ENCODE data around the gene SP6.

Gene SP6

DNA sequence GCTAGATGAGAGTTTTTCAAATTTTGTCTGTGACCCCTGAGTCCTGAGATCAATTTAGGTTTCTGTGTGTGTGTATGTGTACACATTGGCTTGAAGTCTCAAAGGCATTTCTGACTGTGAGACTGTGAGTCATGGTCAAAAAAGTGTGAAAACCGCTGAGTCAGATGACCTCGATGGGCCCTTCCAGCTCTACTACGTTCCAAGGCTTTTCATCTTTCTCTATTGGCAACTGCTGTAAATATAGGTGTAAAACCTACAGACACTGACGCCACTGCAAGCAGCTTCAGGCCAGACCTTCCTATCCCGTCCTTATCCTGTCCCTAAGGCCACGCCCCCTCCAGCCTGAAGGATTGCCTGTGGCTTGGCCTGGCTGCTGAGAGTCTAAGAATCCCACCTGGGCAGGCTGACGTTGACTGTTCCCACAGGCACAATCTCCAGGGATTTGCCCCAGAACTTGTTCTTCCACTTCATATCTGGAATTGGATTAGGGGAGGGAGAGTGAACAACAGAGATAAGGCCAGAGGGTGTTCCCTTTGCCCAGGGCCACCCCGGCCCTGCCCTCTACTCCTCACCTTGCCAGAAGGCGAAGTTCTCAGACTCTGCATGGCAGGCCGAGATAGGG, 40.7 kb downstream of the SP6 start:
- DNase-seq = no peak

DNA sequence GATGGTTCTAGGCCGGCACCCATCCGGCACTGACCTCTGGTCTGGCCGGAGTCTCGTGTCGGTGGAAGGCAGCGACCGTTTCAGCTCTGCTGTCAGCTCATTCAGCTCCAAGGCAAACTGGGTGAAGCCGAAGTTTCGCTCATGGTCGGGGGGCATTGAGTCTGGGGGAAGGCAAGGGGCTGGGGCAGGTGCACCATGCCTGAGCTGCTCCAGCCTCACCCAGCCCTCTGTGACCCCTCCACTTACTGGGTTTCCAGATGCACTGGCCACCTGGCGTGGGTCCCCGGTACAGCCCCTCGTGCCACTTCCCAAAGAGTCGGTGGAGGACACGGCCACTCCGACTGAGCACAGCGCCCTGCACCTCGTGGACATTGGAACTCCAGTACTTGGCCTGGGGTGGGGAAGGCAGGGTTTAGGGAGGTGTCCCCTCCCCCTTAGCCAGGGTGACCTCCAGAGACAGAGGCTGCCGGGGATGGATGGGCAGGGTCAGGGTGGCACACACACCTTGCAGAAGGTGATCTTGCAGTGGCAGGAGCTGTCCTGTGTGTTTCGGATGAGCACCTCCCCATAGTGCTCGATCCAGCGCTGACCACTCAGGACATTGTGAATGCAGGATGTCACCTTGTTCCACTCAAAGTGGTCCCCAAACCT, 42.0 kb downstream of the SP6 start:
- DNase-seq = no peak

DNA sequence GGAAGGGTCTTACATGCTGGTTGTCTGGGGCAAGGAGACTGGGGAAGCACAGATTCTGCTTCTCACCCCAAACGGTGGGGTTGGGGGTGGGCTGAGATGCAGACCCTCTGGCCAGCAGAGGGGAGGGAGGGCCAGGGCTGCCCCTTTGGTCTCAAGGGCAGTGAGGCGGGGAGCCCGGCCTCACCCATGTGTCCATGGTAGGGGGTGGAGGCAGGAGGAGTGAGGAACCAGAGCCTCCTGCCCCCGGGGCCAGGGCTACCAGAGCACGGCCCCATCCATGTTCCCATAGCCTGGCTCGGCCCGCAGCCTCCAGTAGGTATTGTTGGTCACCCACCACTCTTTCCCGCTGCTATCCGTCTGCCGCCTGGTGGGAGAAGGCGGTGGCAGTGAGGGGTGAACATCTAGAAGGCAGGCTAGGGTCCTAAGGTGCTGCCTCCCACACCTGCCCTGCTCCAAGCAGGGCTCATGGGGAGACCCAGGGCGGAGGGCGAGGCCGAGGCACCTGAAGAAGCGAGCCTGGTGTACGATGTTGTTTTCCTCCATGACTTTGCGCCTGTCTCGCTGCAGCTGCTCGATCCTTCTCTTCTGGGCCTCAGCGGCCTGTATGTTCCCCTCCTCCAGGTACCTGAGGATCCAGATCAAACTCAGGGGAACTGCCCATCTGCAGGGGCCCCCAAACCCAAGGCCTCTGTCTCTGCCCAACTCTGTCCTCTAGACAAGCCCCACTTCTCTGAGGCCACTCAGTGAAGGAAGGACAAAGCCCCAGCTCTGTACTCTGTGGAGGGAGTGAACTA, 42.7 kb downstream of the SP6 start:
- DNase-seq = no peak

DNA sequence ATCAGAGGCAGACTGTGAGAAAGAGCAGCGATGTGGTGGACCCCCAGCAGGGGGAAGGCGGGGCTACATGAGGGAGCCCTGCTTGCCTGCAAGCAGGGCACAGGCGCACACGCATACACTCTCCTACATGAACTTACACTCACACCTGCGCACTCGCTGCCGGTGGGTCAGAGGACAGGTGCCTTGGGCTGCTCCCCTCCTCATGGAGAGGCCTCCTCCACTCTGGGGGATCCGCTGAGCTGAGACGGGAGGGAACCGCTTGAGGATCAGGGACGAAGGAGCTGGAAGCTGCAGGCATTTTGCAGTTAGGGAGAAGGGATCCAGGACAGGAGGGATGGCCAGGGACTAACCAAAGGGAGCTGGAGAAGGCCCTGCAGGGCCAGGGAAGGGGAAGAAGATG, 43.5 kb downstream of the SP6 start:
- DNase-seq = no peak

DNA sequence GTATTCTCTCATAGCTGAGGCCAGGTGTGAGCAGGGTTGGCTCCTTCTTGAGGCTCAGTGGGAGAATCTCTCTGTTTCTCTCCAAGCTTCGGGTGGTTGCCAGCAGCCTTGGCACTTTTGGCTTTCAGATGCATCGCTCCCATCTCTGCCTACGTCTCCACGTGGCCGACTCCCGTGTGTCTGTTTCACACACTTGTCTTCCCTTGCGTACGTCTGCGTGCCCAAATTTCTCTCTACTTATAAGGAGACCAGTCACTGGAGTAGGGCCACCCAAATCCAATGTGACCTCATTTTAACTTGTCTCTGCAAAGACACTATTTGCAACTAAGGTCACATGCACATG, 44.1 kb downstream of the SP6 start:
- no peak for DNase-seq

DNA sequence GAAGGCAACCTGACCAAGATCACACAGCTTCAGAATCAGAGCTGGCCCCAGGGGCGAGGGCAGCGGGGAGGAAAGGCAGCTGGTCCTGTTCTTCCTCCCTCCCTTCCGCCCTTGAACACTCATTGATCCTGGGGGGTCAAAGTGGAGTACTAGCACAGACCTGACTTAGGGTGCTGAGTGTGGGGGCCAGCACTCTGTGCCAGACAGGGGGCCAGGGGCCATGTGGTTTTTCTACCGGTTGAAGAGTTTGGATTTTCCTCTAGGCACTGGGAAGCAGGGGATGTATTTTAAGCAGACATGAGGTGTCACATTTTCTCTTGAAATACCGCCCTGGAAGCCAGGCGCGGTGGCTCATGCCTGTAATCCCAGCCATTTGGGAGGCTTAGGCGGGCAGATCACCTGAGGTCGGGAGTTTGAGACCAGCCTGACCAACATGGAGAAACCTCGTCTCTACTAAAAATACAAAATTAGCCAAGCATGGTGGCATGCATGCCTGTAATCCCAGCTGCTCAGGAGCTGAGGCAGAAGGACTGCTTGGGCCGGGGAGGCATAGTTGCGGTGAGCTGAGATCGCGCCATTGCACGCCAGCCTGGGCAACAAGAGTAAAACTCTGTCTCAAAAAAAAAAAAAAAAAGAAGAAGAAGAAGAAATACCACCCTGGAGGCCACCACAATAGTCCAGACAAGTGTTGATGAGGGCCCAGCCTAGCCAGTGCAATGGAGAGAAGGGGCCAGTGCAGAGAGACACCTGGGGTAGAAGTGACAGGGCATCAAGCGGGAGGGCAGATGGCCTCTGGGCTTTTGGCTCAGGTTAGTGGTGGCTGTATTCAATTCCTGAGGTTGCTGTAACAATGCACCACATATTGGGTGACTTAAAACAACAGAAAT, 44.7 kb downstream of the SP6 start:
- no peak for DNase-seq

DNA sequence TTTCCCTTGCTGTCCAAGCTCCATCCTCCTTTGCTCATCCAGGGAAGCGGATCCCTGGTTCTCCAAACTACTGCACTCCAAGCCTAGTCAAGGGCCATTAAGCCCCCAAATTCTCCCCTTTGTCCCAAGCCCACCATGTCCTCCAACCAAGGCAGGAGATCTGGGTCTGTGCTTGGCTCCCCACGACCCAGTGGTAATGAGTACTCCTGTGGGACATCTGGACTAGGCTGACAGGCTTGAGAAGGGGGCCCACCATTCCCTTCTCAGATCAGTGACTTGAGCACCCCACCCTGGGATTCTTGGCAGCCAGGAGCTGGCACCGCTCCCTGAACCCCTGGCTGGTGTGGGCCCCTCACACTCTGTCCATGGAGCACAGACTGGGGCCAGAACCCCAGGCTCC, 46.5 kb downstream of the SP6 start:
- no peak for DNase-seq

DNA sequence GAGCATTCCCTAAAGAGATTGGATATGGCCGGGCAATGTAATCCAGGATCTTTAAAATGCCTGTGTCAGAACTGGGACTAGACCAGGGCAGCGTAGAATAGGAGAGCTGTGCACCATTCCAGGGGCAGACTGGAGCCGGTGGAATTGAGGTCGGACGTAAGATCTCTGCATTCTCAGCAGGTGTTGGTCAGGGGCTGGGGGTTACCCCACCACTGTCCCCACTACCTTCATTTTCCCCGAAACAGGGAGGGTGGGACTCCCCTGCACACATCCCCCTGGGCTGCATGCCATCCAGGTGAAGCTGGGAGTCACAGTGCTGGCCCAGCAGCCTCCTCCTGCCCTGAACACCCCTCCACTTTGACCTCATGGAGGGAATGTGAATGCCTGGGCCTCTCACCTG, 47.2 kb downstream of the SP6 start:
- no peak for DNase-seq

DNA sequence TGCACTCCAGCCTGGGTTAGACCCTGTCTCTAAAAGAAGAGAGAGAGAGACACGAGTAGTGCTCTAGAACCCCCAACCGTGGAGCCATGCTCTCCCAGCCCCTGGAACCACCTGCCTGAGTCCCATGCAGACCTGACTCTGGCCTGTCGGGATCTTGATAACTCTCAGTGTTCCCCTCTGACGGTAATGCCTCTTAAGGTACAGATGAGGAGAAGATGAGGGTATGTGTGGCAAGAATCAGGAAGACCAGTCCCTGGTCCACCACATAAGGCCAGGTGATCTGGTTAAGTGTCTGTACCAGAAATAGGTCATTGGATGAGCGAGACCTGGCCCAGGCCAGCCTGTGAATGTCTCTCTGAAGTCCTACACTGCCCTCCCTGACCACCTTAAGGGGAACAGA, 47.8 kb downstream of the SP6 start:
- DNase-seq = no peak

DNA sequence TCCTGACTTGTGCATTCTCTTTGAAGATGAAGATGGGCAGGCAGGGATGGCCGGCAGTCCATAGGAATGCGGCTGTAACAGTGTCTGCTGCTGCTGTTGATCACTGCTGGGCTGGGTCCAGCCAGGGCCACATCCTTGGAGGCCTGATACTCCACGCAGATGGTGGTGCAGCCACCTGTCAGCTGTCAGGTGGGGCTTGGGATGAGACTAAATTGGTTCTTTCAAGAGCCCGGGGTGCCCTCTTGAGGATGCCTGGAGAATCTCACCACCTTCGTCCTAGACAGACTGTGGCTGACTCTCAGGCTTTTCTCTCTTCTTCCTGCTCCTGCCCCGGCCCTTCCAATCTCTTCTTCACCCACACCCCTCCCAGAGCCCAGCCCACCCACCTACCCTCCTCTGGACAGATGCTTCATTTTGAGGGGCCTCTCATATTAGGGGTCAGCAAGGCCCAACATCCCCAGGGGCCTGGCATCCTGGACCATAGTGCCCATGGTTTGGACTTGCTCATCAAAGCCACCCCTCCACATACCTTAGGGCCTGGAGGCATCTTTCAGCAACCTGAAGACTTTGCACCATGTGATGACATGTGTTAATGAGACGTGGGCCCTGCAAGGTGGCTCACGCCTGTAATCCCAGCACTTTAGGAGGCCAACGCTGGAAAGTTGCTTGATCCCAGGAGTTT, 48.5 kb downstream of the SP6 start:
- DNase-seq = peak; percentile 58

DNA sequence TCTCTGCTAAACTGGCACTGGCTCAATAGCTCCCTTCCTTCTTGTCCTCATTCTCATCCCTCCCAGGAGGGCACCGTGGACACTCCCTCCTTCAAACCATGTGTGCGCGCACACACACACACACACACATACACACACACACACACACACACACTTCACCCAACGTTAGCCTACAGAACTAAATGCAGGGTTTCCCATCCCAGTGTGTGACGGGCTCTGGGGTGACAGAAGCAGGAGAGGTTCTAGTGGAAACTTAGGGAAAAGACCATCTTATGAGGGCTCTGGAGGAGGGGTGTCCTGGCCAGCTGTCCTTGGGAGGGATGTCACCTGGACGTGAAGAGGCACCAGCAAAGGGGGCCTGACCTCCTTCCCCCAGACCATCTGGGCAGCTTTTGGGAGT, 49.1 kb downstream of the SP6 start:
- DNase-seq = no peak

DNA sequence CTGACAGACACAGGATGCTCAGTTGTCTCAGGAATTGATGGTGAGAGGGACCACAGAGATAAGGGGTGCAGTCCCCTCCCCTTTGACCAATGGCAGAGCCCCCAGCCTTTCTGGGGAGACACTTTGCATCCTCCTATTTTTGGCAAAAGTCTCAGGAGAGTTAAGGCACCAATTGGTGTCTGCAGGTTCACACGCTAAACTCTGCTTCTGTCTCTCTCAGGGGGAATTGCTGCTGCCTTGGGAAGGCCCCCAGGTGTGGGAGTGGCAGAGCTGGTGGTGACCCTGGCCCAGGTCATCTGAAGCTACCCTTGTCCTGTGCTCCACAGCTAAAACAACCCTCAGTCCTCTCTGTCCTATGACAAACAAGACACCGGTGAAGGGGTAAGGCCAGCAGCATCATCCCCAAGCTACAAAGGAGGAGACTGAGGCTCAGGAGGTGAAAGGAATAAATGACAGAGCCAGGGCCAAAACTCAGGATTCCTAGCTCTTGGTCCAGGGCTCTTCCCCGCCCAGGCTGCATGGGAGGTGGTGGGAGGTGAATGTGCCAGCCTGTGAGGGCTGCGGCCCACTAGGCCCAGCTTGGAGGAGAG, 49.7 kb downstream of the SP6 start:
- DNase-seq = no peak

DNA sequence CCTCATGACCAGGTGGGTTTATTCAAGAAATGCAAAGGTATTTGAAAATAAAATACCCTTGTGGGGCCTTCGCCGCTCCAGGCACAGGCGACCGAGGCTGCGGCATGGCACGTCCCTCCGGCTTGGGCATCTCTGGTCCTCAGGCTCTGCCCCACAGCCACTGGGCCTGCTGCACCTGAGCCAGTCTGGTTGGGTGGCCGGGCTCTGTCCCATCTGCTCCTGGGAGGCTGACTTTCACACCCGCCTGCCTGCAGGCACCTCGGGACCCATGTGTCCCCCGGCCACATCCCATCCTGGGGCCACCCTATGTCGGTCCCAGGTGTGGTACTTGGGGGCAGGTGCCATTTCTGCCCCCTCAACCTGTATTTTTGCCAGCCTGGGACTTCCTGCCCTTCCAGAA, 50.3 kb downstream of the SP6 start:
- DNase-seq = no peak

DNA sequence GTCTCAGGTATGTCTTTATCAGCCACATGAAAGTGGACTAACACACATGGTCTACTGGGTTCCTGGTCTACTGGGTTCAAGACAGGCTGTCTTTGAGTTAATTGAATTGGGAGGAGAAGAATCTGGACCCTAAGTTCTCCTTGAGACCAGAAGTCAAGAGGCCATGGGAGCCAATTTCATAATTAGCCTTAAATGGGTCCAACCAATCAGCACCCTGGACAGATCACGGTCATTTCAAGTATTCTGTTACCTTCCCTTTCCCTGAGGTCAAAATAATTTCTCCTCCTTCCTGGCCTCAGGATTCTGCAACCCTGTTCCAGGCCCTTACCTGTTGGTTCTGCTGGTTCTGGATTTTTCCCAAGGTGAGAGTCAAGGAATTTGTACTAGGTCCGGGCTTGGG, 53.2 kb downstream of the SP6 start:
- DNase-seq = no peak

All from NCI-H1105 (cell line).